Upper lobe of left lung (tissue), 4 donors: ENCODE measurements around the gene PHGDH.

ENCODE experiments used
- EP300 ChIP-seq, 4 donors: sonication (generic); formaldehyde crosslinking; IDR thresholded peaks; one replicate each; pipeline ENCODE4 v1.5.1; 2017; ENCODE audit warnings: antibody characterized with exemption in 4 of 4, control low read depth in 2 of 4
- POLR2A ChIP-seq, 4 donors: fragments of 450-650 bp; IDR thresholded peaks; one replicate each; pipeline ENCODE4 v1.5.1; 2016 to 2017; ENCODE audit warnings: antibody characterized with exemption in 4 of 4, mild to moderate bottlenecking in 2 of 4
- POLR2AphosphoS5 ChIP-seq, 2 donors: sonication (generic); formaldehyde crosslinking; IDR thresholded peaks; one replicate each; pipeline ENCODE4 v1.5.1; 2017; ENCODE audit warnings: antibody characterized with exemption in 2 of 2
- TF ChIP-seq, protein P1 (sequence below), 6 experiments: fragments of 450-650 bp in 4 of 6; fragments of 200-600 bp in 2 of 6; sonication (generic) in 2 of 6; IDR thresholded peaks; one replicate each; pipeline ENCODE4 v1.5.1; 2016 to 2019; ENCODE audit warnings: antibody characterized with exemption in 6 of 6

DNA sequence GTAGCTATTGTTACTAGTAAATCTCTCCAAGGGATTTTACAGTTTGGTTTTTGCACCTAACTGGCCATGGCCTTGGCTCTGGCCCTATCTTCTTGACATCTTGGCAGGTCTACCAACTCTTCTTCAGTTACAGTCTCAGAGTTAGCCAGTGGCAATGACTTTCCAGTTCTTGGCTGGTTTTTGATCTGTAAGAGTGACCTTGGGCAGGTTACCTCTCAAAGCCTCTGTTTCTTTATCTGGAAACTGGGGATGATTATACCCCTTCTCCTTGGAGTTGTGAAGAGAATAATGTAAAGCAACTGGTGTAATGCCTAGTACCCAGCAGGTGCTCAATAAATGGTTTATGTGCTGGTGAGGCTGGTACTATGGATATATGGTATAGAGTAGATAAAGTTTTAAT, 6.7 kb downstream of the PHGDH start:
- no peak for TF ChIP-seq EP300 (IDR thresholded peaks at IDR 0.05)
- TF ChIP-seq, protein P1, sequence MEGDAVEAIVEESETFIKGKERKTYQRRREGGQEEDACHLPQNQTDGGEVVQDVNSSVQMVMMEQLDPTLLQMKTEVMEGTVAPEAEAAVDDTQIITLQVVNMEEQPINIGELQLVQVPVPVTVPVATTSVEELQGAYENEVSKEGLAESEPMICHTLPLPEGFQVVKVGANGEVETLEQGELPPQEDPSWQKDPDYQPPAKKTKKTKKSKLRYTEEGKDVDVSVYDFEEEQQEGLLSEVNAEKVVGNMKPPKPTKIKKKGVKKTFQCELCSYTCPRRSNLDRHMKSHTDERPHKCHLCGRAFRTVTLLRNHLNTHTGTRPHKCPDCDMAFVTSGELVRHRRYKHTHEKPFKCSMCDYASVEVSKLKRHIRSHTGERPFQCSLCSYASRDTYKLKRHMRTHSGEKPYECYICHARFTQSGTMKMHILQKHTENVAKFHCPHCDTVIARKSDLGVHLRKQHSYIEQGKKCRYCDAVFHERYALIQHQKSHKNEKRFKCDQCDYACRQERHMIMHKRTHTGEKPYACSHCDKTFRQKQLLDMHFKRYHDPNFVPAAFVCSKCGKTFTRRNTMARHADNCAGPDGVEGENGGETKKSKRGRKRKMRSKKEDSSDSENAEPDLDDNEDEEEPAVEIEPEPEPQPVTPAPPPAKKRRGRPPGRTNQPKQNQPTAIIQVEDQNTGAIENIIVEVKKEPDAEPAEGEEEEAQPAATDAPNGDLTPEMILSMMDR (IDR thresholded peaks at IDR 0.05), result no peak
- no peak for TF ChIP-seq POLR2A (IDR thresholded peaks at IDR 0.05)
- no peak for TF ChIP-seq POLR2AphosphoS5 (IDR thresholded peaks at IDR 0.05)
